Right forelimb (tissue), 1 donor: ENCODE data around the gene ORM1.

Experiments
- DNase-seq: peaks from one replicate; pipeline ENCODE4 v3.0.0-alpha.2; 2018

ORM1 gene

GRCh38 chr9:114344188-114344566 is 21.3 kb downstream of the ORM1 start:
- DNase-seq: no peak

GRCh38 chr9:114344692-114345091 is 21.8 kb downstream of the ORM1 start:
- no peak for DNase-seq

DNA sequence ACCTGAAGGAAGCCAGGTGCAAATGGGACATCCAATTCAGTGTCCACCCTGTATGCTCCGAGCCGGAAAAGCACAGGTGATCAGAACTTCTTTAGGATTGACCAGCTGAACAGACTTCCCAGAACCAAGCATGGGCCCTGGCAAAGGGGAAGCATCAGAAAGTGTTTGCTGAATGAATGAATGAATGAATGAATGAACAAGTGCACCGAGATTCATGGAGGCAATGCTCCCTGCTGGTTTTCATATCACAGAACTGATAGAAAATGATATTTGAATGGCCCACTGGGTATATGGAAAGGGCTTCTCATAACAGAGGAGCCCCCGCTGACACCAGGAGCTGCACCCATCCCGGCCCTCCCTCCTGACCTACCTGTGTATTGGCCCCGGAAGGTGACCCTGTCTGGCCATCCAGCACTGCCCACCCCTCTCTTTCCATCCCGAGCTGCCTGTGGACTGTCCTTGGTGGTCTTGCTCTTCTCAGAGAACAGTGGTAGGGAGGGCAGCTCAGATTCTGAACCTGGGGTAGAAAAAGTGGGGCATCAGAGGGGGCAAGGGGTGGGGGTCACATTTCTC is 22.7 kb downstream of the ORM1 start:
- no peak for DNase-seq

DNA sequence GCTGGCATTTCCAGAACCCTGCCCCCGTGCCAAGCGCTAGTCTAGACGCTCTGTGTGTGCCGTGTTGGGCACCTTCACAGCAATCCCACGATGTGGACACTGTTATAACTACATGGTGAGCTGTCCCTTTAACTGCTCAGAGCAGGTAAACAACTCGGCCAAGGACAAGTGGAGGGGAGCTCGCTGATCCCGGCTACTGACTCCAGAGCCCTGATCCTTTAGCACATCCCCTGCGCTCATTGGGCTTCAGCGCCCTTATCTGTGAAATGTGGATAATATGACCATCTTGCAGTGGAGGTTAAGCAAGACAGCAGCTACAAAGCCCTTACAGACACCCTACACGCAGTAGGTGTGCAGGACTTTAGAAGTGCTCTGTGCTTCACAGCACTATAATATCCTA is 23.2 kb downstream of the ORM1 start:
- no peak for DNase-seq

DNA sequence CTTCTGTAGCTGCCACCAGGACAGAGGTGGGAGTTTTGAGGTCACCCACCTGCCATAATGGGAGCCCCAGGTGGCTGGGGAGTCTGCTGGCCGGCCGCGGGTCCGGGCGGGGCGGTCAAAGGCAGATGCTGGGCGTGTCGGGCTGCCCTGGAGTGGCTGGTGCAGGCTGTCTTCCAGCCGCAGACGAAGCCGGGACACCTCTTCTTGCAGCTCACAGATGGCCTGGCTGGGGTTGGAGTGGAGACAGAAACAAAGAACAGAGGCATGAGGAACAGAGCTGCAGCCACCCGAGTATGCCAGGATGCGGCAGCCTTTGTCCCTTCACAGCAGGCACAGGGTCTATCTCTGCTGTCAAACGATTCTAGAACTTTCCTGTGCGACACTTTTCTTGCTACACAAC is 24.8 kb downstream of the ORM1 start:
- no peak for DNase-seq

DNA sequence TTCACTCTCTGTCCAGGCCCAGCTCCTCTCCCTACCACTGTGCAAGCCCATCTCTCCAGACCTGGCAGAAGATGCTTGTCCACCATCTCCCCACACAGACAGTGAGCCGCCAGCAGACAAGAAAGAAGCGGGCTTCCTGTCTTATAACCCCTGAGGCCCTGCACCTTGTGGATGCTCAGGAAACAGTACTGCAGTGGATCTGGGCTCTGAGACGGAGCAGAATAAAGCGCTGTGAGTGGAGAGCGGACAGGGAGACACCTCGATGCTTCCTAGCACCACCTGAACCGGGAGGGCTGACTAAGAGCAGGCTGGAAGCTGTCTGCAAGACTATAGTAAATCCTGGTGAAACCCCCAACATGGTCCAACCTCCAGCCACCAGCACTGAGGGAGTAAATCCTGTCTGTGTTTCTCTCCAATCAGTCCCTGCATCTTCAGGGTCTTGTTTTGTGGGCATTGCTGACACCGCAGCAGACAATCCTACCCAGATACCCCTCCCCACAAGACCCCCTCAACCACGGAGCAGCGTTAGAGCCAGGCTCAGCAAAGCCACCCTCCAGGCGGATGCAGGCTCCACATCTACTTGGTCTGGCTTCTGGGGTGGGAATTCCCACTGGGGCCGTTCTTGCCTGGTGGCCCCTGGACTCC is 25.5 kb downstream of the ORM1 start:
- DNase-seq: no peak

- DNase-seq: no peak
Measured at GRCh38 chr9:114348906-114349482, 26.1 kb downstream of the ORM1 start.

GRCh38 chr9:114349713-114350480 is 27.0 kb downstream of the ORM1 start:
- no peak for DNase-seq

DNA sequence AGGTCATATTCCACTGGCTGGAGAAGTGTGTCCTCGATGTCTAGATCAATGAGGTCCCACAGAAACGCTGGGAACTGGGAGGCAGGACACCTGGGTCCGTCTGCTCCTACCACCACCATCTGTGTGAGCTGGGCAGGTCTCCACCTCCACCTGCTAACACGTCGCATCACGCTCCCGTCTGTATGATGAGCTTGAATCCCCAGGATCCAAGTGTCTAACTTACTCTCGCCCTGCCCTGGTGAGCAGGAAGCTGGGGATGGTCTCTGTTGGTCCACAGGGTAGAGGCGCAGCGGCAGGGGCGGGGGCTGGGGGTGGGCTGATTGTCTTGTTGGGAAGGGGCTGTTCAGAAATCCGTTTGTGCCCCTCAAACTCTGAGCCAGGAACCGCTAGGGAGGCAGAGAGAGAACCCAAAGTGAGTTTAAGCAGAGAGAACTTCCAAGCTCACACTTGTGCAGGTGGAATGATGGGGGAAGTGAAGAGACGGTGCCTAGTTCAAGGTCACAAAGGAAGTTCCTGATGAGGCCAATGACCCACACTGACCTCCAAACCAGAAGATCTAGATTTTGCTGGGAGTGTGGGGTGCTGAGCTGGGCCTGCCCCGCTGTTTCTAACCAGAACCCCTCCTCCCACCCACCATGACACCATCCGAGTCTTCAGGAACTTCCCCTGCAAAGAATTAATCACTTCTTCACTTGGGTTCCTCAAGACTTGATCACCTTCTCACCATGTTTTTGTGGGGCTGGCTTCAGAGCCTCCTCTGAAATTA is 27.9 kb downstream of the ORM1 start:
- DNase-seq: no peak

DNA sequence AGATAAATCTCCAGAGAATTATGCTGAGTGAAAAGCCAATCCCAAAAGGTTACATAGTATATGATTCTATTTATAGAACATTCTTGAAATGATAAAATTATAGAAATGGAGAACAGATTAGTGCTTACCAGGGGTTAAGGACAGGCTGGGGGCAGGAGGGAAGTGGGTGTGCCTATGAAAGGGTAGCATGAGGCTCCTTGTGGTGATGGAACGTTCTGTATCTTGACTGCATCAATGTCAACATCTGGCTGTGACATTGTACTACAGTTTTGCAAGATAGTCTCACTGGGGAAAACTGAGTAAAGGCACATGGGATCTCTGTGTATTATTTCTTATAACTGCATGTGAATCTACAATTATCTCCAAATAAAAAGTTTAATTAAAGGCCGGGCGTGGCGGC is 29.0 kb downstream of the ORM1 start:
- no peak for DNase-seq

- DNase-seq: no peak
Measured at GRCh38 chr9:114355821-114356220, 32.9 kb downstream of the ORM1 start.

DNA sequence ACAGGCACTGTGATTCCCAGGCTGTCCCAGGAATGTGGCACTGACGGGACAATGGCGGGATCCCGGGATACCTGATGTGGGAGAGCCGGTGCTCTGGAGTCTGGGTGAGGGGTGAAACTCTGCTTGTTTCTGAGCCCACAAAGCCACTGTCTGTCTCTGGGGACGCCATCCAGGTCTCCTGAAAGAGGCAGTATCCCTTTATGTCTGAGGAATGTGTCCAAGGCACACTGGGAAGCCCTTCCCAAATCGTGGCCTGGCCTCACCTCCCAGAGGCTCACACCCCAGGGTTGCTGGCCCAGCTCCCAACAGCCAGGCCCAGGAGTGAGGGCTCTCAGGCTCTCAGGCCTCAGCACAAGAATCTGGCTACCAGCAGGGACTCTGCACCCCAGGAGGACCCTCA is 33.9 kb downstream of the ORM1 start:
- DNase-seq: no peak

GRCh38 chr9:114357360-114357759 is 34.5 kb downstream of the ORM1 start:
- no peak for DNase-seq

DNA sequence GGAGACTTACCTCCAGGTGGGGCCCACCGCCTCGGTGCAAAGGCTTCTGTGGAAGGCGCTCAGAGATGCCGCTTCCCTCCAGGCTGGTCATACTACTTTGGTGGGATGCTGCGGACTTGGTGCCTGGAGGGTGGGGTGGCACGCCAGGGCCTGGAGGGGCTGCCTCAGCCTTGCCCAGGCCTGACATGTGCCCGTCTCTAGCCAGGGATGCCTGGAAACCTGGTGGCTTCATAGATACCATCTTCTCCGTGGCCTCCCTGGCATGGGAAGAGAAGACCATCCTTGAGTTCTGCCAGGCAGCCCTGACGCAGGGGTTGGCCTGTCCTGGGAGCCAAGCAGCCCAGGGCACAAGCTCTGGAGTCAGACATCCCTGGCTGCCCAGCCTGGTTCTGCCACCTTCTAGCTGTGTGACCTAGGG is 35.0 kb downstream of the ORM1 start:
- no peak for DNase-seq

- DNase-seq: no peak
Measured at GRCh38 chr9:114359801-114360200, 36.9 kb downstream of the ORM1 start.

DNA sequence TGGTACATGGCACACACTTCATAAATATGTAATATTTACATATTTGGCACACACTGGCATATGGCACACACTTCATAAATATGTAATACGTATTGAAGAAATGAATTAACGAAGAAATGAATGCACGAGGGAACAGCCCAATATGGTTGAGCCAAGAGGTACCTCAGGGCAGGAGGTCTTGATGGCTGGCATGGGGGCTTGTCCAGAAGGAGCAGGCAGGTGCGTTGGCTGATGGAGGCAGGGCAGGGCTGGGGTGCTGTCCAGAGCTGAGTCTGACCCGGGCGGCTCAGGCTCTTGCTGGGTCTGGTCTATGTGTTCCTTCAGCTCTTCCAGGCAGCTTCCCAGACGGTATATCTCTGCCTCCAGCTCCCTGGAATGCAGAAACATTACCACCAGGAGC is 38.6 kb downstream of the ORM1 start:
- no peak for DNase-seq

DNA sequence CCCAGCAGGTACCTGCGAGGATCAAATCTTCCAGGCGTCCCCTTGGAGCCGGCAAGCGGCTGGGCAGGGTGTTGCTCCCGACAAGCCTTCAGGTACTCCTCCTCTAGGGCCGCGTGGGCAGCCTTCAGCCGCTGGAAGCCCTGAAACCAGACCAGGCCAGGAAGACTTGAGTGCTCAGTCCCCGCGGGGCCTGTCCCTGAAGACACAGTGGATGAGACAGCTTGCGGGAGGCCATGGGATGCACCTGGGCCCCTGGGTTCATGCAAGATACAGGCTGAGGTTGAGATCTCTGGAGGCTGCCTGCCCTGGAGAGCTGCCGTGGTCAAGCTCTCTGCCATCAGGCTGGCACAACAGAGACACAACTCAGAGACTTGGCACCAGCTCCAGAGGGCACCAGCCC is 39.5 kb downstream of the ORM1 start:
- no peak for DNase-seq

GRCh38 chr9:114363424-114363823 is 40.5 kb downstream of the ORM1 start:
- no peak for DNase-seq

GRCh38 chr9:114364134-114365041 is 41.5 kb downstream of the ORM1 start:
- no peak for DNase-seq

DNA sequence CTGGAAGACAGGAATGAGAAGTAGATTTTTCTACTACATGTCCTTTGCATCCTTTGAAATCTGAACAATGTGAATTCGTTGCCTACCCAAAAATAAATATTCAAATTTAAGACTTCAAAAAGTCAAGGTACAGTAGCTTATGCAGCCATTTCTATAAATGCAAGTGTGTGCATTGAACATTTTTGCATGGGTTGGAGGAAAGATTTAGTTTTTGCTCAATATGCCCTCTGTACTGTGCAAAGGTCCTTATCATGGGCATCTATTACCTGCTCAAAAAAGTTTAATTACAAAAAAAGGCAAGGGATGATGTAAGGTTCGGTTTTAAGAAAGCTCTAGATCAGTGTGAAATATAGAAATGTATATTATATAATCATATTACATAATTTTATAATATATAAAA is 42.3 kb downstream of the ORM1 start:
- no peak for DNase-seq

DNA sequence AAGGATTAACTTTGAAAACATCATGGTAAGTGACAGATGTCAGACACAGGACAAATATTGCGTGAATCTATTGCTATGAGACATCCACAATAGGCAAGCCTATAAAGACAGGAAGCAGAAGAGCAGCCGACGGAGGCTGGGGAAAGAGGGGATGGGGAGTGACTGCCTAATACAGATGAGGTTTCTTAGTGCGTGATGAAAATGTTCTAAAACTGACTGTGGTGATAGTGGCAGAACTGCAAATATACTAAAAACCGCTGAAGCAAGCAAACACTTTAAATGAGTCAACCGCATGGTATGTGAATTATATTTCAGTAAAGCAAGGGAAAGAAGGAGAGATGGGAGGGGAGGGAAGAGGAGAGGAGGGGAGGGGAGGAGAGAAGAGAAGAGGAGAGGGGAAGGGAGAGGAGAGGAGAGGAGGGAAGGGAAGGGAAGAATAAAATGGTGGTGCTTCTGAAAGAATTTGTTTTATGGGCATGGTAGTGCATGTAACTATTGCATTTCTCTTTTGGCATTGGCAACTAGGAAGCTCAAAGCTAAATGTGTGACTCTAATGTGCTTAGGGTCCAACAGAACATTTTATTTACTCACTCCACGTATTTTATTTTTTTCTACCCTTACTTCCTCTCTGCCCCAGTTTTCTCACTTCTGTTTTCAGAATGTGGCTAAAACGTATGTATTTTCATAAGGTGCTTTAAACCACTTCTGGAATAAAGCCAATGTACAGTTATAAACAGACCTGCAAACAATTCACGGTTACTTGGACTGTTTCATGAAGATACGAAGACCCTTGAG is 43.6 kb downstream of the ORM1 start:
- DNase-seq: no peak
